GM23338 (cell line): Measurements from ENCODE around the gene PEX12. TPM values are rescaled to one million over a fixed set of nuclear protein-coding genes. Genes with fewer than 3 reads are reported as not detected.

ENCODE experiments used
- ATAC-seq: fragments of 200-7000 bp; cut with Tn5 transposase; 3 replicates; pipeline ENCODE4 v1.9.1; 2020
- DNase-seq: peaks from one replicate; pipeline ENCODE4 v3.0.0-alpha.2; 2015; ENCODE audit warnings: low spot score
- H2AFZ ChIP-seq: fragments of 200-600 bp; sonication (generic); 2 replicates; pipeline ENCODE4 v1.8.0; 2016; ENCODE audit warnings: antibody characterized with exemption, mild to moderate bottlenecking, moderate library complexity
- H3F3A ChIP-seq: fragments of 200-600 bp; sonication (generic); replicated peaks from 2 replicates; pipeline ENCODE4 v1.8.0; 2017; ENCODE audit warnings: antibody characterized with exemption, mixed run types, low read depth
- H3K27ac ChIP-seq: fragments of 200-600 bp; sonication (generic); 2 replicates; pipeline ENCODE4 v1.6.1; 2016; ENCODE audit warnings: low read depth
- H3K27me3 ChIP-seq: fragments of 200-600 bp; sonication (generic); 2 replicates; pipeline ENCODE4 v1.8.0; 2016; ENCODE audit warnings: mild to moderate bottlenecking, mixed run types, moderate library complexity; ENCODE audit not compliant: insufficient read depth
- H3K36me3 ChIP-seq: fragments of 200-600 bp; sonication (generic); 2 replicates; pipeline ENCODE4 v1.8.0; 2016; ENCODE audit warnings: mild to moderate bottlenecking; ENCODE audit not compliant: insufficient read depth
- H3K4me1 ChIP-seq: fragments of 200-600 bp; sonication (generic); 2 replicates; pipeline ENCODE4 v1.8.0; 2016; ENCODE audit warnings: mild to moderate bottlenecking, moderate library complexity; ENCODE audit not compliant: insufficient read depth
- H3K4me2 ChIP-seq: fragments of 200-600 bp; sonication (generic); 2 replicates; pipeline ENCODE4 v1.7.1; 2017; ENCODE audit warnings: mixed run types
- H3K4me3 ChIP-seq: fragments of 200-600 bp; sonication (generic); 2 replicates; pipeline ENCODE4 v1.6.1; 2016; ENCODE audit warnings: mixed run types
- H3K79me2 ChIP-seq: fragments of 200-600 bp; sonication (generic); replicated peaks from 2 replicates; pipeline ENCODE4 v1.8.0; 2017; ENCODE audit warnings: mild to moderate bottlenecking; ENCODE audit not compliant: insufficient read depth
- H3K9me2 ChIP-seq: fragments of 200-600 bp; sonication (generic); 2 replicates; pipeline ENCODE4 v1.8.0; 2017; ENCODE audit not compliant: insufficient read depth
- H4K20me1 ChIP-seq: fragments of 200-600 bp; sonication (generic); replicated peaks from 2 replicates; pipeline ENCODE4 v1.8.0; 2017; ENCODE audit warnings: mild to moderate bottlenecking; ENCODE audit not compliant: insufficient read depth
- H3K27ac Mint-ChIP-seq: 2 replicates; pipeline ENCODE4 v1.8.0; 2020; ENCODE audit warnings: inconsistent platforms, mild to moderate bottlenecking, moderate library complexity, mixed read lengths
- H3K27me3 Mint-ChIP-seq: 3 replicates; pipeline ENCODE4 v1.8.0; 2022; ENCODE audit warnings: low read depth, mild to moderate bottlenecking, moderate library complexity, mixed read lengths, inconsistent platforms; ENCODE audit not compliant: insufficient read depth, poor library complexity
- H3K36me3 Mint-ChIP-seq: 3 replicates; pipeline ENCODE4 v1.8.0; 2021; ENCODE audit warnings: low read depth, mild to moderate bottlenecking, inconsistent platforms, moderate library complexity, mixed read lengths
- H3K4me1 Mint-ChIP-seq: 3 replicates; pipeline ENCODE4 v1.8.0; 2020; ENCODE audit warnings: mild to moderate bottlenecking, inconsistent platforms, mixed read lengths
- H3K4me3 Mint-ChIP-seq: 3 replicates; pipeline ENCODE4 v1.8.0; 2021; ENCODE audit warnings: moderate library complexity, mild to moderate bottlenecking, inconsistent platforms, mixed read lengths
- H3K9me3 Mint-ChIP-seq: 3 replicates; pipeline ENCODE4 v1.8.0; 2020; ENCODE audit warnings: moderate library complexity, mild to moderate bottlenecking, inconsistent platforms, mixed read lengths
- CREB1 ChIP-seq: fragments of 250-450 bp; sonication (Bioruptor Pico); IDR thresholded peaks from 2 replicates; pipeline ENCODE4 v1.5.0; 2020; ENCODE audit warnings: low read depth, mild to moderate bottlenecking, moderate library complexity
- EZH2 ChIP-seq: fragments of 200-600 bp; sonication (generic); IDR thresholded peaks from one replicate; pipeline ENCODE4 v1.8.0; 2017; ENCODE audit warnings: antibody characterized with exemption, mild to moderate bottlenecking, low read depth; ENCODE audit not compliant: unreplicated experiment
- EZH2phosphoT487 ChIP-seq: fragments of 200-600 bp; sonication (generic); IDR thresholded peaks from one replicate; pipeline ENCODE4 v1.8.1; 2018; ENCODE audit warnings: antibody characterized with exemption; ENCODE audit not compliant: unreplicated experiment
- JUNB ChIP-seq: IDR thresholded peaks from one replicate; pipeline ENCODE4 v1.6.1; 2016; ENCODE audit warnings: antibody characterized with exemption; ENCODE audit not compliant: unreplicated experiment
- NANOG ChIP-seq: IDR thresholded peaks from 2 replicates; pipeline ENCODE4 v1.6.1; 2016; ENCODE audit warnings: antibody characterized with exemption, borderline replicate concordance
- POLR2AphosphoS5 ChIP-seq: IDR thresholded peaks from 2 replicates; pipeline ENCODE4 v1.6.1; 2016; ENCODE audit warnings: antibody characterized with exemption, low read depth
- STAT1 ChIP-seq: IDR thresholded peaks from one replicate; pipeline ENCODE4 v1.6.1; 2016; ENCODE audit warnings: antibody characterized with exemption; ENCODE audit not compliant: unreplicated experiment
- ZNF114 ChIP-seq: fragments of 250-450 bp; sonication (Bioruptor Pico); IDR thresholded peaks from 2 replicates; pipeline ENCODE4 v1.5.0; 2020; ENCODE audit warnings: mild to moderate bottlenecking, moderate library complexity
- ZNF331 ChIP-seq: fragments of 250-450 bp; sonication (Bioruptor Pico); IDR thresholded peaks from 2 replicates; pipeline ENCODE4 v1.5.0; 2020; ENCODE audit warnings: low read depth, mild to moderate bottlenecking, moderate library complexity
- ZNF462 ChIP-seq: fragments of 250-450 bp; sonication (Bioruptor Pico); IDR thresholded peaks from 2 replicates; pipeline ENCODE4 v1.5.0; 2020; ENCODE audit warnings: mild to moderate bottlenecking, moderate library complexity
- polyA plus RNA-seq: library from polyadenylated mRNA; unstranded; fragments of >200 nt; fragmentation: Nextera tagmentation; extraction: Ambion mirVana; gene quantifications from 2 replicates; pipeline ENCODE4 v1.2.1, GENCODE V29; 2016
- total RNA-seq: library from RNA; depleted of rRNA; stranded (reverse); fragments of >200 nt; shearing (Covaris generic); gene quantifications from 2 replicates; pipeline ENCODE4 v1.2.3, GENCODE V29; 2014
- TF ChIP-seq, protein P1 (sequence below): IDR thresholded peaks from one replicate; pipeline ENCODE4 v1.6.1; 2018; ENCODE audit warnings: antibody characterized with exemption; ENCODE audit not compliant: unreplicated experiment
- TF ChIP-seq, protein P2 (sequence below), 2 experiments: fragments of 200-600 bp in 1 of 2; sonication (generic) in 1 of 2; conservative IDR thresholded peaks; 2 replicates each; pipeline versions ENCODE4 v1.5.1 to v1.6.1; 2016 to 2017; ENCODE audit warnings: antibody characterized with exemption in 2 of 2, low read depth in 2 of 2, mild to moderate bottlenecking in 2 of 2, moderate library complexity in 1 of 2

The PEX12 gene
- total and polyA plus RNA-seq, 2 experiments from 2014 or later, result 1.5 to 1.9 TPM

- H3K4me3 Mint-ChIP-seq, result no peak overlapping the region
- Histone ChIP-seq H3K79me2 (no peaks in the 10 kb centered on the region), H3K9me2 (no peaks in the 10 kb centered on the region), H3K27ac (no peak overlapping the region), H3K36me3 (no peaks in the 10 kb centered on the region), H2AFZ (no peak overlapping the region), H3F3A (no peaks in the 10 kb centered on the region), H4K20me1 (no peaks in the 10 kb centered on the region), H3K4me2 (no peak overlapping the region), H3K4me1 (no peaks in the 10 kb centered on the region), H3K4me3 (no peak overlapping the region), H3K27me3 (peaks cover 10% of the 10 kb centered on the region; the same call in 1 of the 2 replicates)
- DNase-seq (no peak), ATAC-seq (no peak)
- no peaks in the 10 kb centered on the region for H3K36me3 Mint-ChIP-seq
- H3K4me1 Mint-ChIP-seq, result no peaks in the 10 kb centered on the region
- TF ChIP-seq, protein P1, sequence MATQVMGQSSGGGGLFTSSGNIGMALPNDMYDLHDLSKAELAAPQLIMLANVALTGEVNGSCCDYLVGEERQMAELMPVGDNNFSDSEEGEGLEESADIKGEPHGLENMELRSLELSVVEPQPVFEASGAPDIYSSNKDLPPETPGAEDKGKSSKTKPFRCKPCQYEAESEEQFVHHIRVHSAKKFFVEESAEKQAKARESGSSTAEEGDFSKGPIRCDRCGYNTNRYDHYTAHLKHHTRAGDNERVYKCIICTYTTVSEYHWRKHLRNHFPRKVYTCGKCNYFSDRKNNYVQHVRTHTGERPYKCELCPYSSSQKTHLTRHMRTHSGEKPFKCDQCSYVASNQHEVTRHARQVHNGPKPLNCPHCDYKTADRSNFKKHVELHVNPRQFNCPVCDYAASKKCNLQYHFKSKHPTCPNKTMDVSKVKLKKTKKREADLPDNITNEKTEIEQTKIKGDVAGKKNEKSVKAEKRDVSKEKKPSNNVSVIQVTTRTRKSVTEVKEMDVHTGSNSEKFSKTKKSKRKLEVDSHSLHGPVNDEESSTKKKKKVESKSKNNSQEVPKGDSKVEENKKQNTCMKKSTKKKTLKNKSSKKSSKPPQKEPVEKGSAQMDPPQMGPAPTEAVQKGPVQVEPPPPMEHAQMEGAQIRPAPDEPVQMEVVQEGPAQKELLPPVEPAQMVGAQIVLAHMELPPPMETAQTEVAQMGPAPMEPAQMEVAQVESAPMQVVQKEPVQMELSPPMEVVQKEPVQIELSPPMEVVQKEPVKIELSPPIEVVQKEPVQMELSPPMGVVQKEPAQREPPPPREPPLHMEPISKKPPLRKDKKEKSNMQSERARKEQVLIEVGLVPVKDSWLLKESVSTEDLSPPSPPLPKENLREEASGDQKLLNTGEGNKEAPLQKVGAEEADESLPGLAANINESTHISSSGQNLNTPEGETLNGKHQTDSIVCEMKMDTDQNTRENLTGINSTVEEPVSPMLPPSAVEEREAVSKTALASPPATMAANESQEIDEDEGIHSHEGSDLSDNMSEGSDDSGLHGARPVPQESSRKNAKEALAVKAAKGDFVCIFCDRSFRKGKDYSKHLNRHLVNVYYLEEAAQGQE, result no peak
- TF ChIP-seq CREB1 (no peak), ZNF462 (no peak), ZNF331 (CRISPR knock-in tag) (no peak), STAT1 (no peak), POLR2AphosphoS5 (no peak), EZH2 (no peak), JUNB (no peak), EZH2phosphoT487 (no peak), ZNF114 (no peak), NANOG (no peak)
- TF ChIP-seq, protein P2, sequence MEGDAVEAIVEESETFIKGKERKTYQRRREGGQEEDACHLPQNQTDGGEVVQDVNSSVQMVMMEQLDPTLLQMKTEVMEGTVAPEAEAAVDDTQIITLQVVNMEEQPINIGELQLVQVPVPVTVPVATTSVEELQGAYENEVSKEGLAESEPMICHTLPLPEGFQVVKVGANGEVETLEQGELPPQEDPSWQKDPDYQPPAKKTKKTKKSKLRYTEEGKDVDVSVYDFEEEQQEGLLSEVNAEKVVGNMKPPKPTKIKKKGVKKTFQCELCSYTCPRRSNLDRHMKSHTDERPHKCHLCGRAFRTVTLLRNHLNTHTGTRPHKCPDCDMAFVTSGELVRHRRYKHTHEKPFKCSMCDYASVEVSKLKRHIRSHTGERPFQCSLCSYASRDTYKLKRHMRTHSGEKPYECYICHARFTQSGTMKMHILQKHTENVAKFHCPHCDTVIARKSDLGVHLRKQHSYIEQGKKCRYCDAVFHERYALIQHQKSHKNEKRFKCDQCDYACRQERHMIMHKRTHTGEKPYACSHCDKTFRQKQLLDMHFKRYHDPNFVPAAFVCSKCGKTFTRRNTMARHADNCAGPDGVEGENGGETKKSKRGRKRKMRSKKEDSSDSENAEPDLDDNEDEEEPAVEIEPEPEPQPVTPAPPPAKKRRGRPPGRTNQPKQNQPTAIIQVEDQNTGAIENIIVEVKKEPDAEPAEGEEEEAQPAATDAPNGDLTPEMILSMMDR (conservative IDR thresholded peaks at IDR 0.05; ENCODE audit: low read depth in 2 of 2), result no peak
- H3K27me3 Mint-ChIP-seq, result no peaks in the 10 kb centered on the region
- no peak overlapping the region for H3K27ac Mint-ChIP-seq
- H3K9me3 Mint-ChIP-seq, result no peaks in the 10 kb centered on the region
These were observed 34.5 kb downstream of the PEX12 start for GRCh38 chr17:35543856-35544255.
